Fibroblast of lung (primary cell): ENCODE results near the gene KATNAL1. TPM values are rescaled to one million over a fixed set of nuclear protein-coding genes. Genes with fewer than 3 reads are reported as not detected.

Experiments used
- DNase-seq, 2 donors: peaks; one replicate each; pipeline versions ENCODE4 v3.0.0 to v3.0.0-alpha.2; 2010; ENCODE audit warnings: low read depth in 2 of 2
- H2AFZ ChIP-seq: 2 replicates; pipeline ENCODE4 v1.5.1; 2012; ENCODE audit warnings: low read length, control low read depth, inconsistent platforms
- H3K27ac ChIP-seq: 2 replicates; pipeline ENCODE4 v1.5.1; 2011; ENCODE audit warnings: low read length, control low read depth; ENCODE audit not compliant: insufficient read depth
- H3K27me3 ChIP-seq: 2 replicates; pipeline ENCODE4 v1.5.1; 2011; ENCODE audit warnings: mild to moderate bottlenecking, low read length; ENCODE audit not compliant: control insufficient read depth, insufficient read depth
- H3K36me3 ChIP-seq: 2 replicates; pipeline ENCODE4 v1.5.1; 2011; ENCODE audit warnings: low read length; ENCODE audit not compliant: control insufficient read depth, insufficient read depth
- H3K4me1 ChIP-seq: 2 replicates; pipeline ENCODE4 v1.5.1; 2011; ENCODE audit warnings: low read length; ENCODE audit not compliant: control insufficient read depth, insufficient read depth; ENCODE audit errors: extremely low read depth
- H3K4me2 ChIP-seq: 2 replicates; pipeline ENCODE4 v1.5.1; 2011; ENCODE audit warnings: low read length, control low read depth; ENCODE audit not compliant: insufficient read depth; ENCODE audit errors: extremely low read depth
- H3K4me3 ChIP-seq, 4 experiments: fragments of 200-600 bp in 1 of 4; sonication (generic) in 1 of 4; replicated peaks in 1 of 4; 2 replicates each; pipeline ENCODE4 v1.5.1; 2011 to 2016; ENCODE audit warnings: low read length in 4 of 4, low read depth in 3 of 4, mild to moderate bottlenecking in 3 of 4, control low read depth in 2 of 4, inconsistent platforms in 1 of 4, mixed read lengths in 1 of 4; ENCODE audit not compliant: insufficient read depth in 1 of 4; ENCODE audit errors: control extremely low read depth in 1 of 4
- H3K79me2 ChIP-seq: 2 replicates; pipeline ENCODE4 v1.5.1; 2012; ENCODE audit warnings: mild to moderate bottlenecking, low read length, inconsistent platforms; ENCODE audit not compliant: control insufficient read depth, insufficient read depth
- H3K9ac ChIP-seq: 2 replicates; pipeline ENCODE4 v1.5.1; 2011; ENCODE audit warnings: mild to moderate bottlenecking, low read length, control low read depth; ENCODE audit not compliant: insufficient read depth
- H3K9me3 ChIP-seq: 2 replicates; pipeline ENCODE4 v1.5.1; 2012; ENCODE audit warnings: low read depth, low read length; ENCODE audit not compliant: control insufficient read depth, insufficient read depth
- H4K20me1 ChIP-seq: 2 replicates; pipeline ENCODE4 v1.5.1; 2011; ENCODE audit warnings: low read length; ENCODE audit not compliant: control insufficient read depth, insufficient read depth; ENCODE audit errors: extremely low read depth
- CTCF ChIP-seq, 2 donors: IDR thresholded peaks in 1 of 2; conservative IDR thresholded peaks in 1 of 2; 1 replicate in 1 of 2; 2 replicates in 1 of 2; pipeline ENCODE4 v1.5.1; 2011 to 2012; ENCODE audit warnings: low read length in 2 of 2, control low read depth in 1 of 2, inconsistent platforms in 1 of 2, low read depth in 1 of 2, mild to moderate bottlenecking in 1 of 2
- EZH2 ChIP-seq: IDR thresholded peaks from 2 replicates; pipeline ENCODE4 v1.5.1; 2012; ENCODE audit warnings: low read length, control low read depth, mild to moderate bottlenecking; ENCODE audit errors: missing control alignments
- polyA plus RNA-seq, 2 donors: library from polyadenylated mRNA; depleted of rRNA in 1 of 2; stranded (reverse) in 1 of 2; unstranded in 1 of 2; fragments of >200 nt; gene quantifications; 2 replicates each; pipeline ENCODE4 v1.2.1, GENCODE V29; 2011 to 2012; ENCODE audit warnings: missing spikeins in 1 of 2
- total RNA-seq: library from RNA; depleted of rRNA; stranded (reverse); fragments of >200 nt; gene quantifications from 2 replicates; pipeline ENCODE4 v1.2.1, GENCODE V29; 2014

The KATNAL1 gene
- total and polyA plus RNA-seq, 2 donors (not counting 1 experiment from before 2014, with no cell fraction given), result 24.8 to 32.7 TPM

- H3K27me3 ChIP-seq, result no peaks in the 10 kb centered on the region
- H3K9me3 ChIP-seq, result no peaks in the 10 kb centered on the region
- H3K27ac ChIP-seq, result no peak overlapping the region
- no peaks in the 10 kb centered on the region for H3K36me3 ChIP-seq
- no peak overlapping the region for H3K9ac ChIP-seq
- TF ChIP-seq EZH2, result no peak
- no peak for TF ChIP-seq CTCF (conservative IDR thresholded peaks at IDR 0.05 in 1 of 2, IDR thresholded peaks at IDR 0.05 in 1 of 2; ENCODE audit: low read depth in 1 of 2, low read length in 2 of 2)
- H3K4me2 ChIP-seq, result peak overlapping the region; percentile 99
- no peak overlapping the region for H3K4me3 ChIP-seq
- no peaks in the 10 kb centered on the region for H4K20me1 ChIP-seq
- H2AFZ ChIP-seq, result peak overlapping the region; percentile 48
- H3K4me1 ChIP-seq, result peaks cover 12% of the 10 kb centered on the region
- DNase-seq, result peak; percentile 40 to 62
- H3K79me2 ChIP-seq, result peaks cover 34% of the 10 kb centered on the region
Observed at GRCh38 chr13:30308548-30308947, 1.2 kb upstream of the KATNAL1 start.

- Histone ChIP-seq H3K4me2 (peak overlapping the region; percentile 99), H3K4me3 (peak overlapping the region; percentile 84 to 99 (median 94)), H3K9me3 (no peaks in the 10 kb centered on the region), H2AFZ (peak overlapping the region; percentile 99), H3K27me3 (no peaks in the 10 kb centered on the region), H3K4me1 (peaks cover 12% of the 10 kb centered on the region), H3K9ac (peak overlapping the region; percentile 95), H3K79me2 (peaks cover 40% of the 10 kb centered on the region), H4K20me1 (no peaks in the 10 kb centered on the region), H3K36me3 (no peaks in the 10 kb centered on the region), H3K27ac (peak overlapping the region; percentile 75)
- TF ChIP-seq EZH2, result no peak
- no peak for TF ChIP-seq CTCF (conservative IDR thresholded peaks at IDR 0.05 in 1 of 2, IDR thresholded peaks at IDR 0.05 in 1 of 2; ENCODE audit: low read depth in 1 of 2, low read length in 2 of 2)
- no peak for DNase-seq
Observed at GRCh38 chr13:30307971-30308290, 580 bp upstream of the KATNAL1 start.

GRCh38 chr13:30306762-30307193, 573 bp downstream of the KATNAL1 start:
- Histone ChIP-seq H3K9me3 (no peaks in the 10 kb centered on the region), H3K79me2 (peaks cover 51% of the 10 kb centered on the region), H3K4me1 (peaks cover 21% of the 10 kb centered on the region), H3K27ac (peak overlapping the region; percentile 88), H2AFZ (peak overlapping the region; percentile 94), H3K9ac (peak overlapping the region; percentile 95), H3K4me3 (peak overlapping the region; percentile 84 to 99 (median 94)), H3K27me3 (no peaks in the 10 kb centered on the region), H3K36me3 (no peaks in the 10 kb centered on the region), H4K20me1 (no peaks in the 10 kb centered on the region), H3K4me2 (peak overlapping the region; percentile 89)
- no peak for TF ChIP-seq EZH2
- no peak for TF ChIP-seq CTCF (conservative IDR thresholded peaks at IDR 0.05 in 1 of 2, IDR thresholded peaks at IDR 0.05 in 1 of 2; ENCODE audit: low read depth in 1 of 2, low read length in 2 of 2)
- peak; percentile 87 to 92 for DNase-seq
